AML-193 (cell line): Measurements from ENCODE around the gene KCNQ2.

ENCODE experiments used
- DNase-seq, 2 experiments: peaks; one replicate each; lab custom pipeline; 2025; lab: John Stamatoyannopoulos, UW

KCNQ2 gene

DNA sequence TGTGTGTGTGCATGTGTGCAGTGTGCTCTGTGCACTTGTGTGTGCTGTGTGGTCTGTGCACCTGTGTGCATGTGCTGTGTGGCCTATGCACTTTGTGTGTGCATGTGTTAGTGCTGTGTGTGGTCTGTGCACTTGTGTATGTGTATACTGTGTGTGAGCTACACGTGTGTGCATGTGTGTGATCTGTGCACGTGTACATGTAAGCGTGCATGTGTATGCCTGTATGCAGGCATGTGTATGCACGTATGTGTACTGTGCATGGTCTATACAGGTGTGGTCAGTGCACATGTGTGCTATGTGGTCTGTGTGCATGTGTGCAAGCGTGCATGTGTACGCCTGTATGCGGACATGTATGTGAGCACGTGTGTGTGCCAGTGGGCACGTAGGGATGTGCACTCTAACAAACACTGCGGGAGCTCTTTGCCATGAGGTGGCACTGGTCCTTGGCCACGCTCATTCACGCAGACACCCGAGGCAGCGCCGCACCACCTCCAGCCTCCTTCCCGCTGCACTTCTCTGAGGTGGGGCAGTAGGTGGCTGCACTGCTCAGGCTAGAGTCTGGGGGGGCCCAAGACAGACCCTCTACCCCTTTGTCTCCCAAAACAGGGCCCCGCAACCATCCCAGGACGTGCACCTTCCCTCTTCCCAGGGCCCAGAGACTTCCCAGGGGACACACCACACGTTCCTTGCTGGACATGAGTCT lies 68.9 kb downstream of the KCNQ2 start:
- no peak for DNase-seq

DNA sequence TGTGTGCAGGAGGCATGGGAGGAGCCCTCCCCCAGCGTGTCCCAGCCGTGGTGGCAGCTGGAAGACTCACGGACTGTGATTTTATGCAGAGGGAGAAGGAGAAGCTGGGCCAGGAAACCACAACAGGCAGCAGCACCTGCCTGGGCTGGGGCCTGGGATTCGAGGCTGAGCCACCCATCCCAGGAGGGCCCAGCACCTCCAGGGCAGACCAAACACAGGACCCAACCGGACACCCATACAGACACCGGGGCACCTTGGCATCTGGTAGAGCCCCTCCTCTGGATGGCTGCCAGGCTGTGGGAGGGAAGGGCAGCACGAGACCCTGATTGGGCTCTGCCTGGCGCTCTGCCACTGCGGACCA lies 69.6 kb downstream of the KCNQ2 start:
- no peak for DNase-seq

DNA sequence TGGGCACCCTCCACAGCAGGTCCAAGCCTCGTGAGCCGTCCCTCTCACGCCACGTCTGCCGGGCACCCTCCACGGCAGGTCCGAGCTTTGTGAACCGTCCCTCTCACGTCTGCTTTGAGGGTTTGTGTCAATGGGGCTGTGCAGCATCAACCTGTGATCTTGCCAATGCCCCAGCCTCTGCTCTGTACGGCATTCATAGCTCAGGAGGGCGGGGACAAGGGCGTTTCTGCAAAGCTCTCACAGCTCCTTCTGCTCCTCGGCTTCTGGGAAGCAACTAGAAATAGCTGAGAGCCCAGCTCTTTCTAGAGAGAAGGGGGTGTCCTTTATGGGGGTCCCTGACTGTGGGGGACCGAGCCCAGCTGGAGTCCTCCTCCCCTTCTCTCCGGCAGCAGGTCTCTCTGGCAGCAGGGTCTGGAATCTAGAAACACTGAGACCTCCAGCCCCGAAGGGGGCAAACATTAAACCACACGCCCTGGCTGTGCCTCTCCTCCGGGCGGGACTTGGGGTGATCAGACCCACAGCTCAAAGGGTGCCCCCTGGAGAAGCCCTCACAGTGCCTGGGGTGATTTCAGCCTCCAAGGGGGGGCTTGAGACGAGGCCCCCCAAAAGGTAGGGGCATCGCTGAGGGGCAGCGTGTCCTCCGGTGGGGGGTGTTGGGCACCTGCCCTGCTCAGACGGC lies 70.1 kb downstream of the KCNQ2 start:
- no peak for DNase-seq

DNA sequence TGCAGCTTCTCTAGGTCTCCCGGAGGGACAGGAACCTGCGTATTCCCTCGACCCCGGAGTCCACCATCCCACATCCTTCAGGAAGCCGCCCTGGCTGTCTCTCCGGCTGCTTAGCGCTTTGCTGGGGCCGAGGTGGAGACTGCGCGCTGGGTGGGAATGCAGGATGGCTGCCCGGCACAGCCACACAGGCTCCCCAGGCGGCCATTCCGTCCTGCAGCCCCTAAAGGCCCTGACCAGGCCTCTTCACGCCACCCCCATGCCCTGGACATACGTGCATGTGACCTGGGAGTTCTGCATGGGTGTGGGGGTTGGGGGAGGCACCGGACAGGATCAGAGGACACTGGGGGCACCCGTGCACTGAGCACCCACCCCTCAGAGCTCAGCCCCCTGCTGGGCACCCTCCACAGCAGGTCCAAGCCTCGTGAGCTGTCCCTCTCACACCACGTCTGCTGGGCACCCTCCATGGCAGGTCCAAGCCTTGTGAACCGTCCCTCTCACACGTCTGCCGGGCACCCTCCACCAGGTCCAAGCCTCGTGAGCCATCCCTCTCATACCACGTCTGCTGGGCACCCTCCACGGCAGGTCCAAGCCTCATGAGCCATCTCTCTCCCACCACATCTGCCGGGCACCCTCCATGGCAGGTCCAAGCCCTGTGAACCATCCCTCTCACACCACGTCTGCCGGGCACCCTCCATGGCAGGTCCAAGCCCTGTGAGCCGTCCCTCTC lies 70.9 kb downstream of the KCNQ2 start:
- no peak for DNase-seq

DNA sequence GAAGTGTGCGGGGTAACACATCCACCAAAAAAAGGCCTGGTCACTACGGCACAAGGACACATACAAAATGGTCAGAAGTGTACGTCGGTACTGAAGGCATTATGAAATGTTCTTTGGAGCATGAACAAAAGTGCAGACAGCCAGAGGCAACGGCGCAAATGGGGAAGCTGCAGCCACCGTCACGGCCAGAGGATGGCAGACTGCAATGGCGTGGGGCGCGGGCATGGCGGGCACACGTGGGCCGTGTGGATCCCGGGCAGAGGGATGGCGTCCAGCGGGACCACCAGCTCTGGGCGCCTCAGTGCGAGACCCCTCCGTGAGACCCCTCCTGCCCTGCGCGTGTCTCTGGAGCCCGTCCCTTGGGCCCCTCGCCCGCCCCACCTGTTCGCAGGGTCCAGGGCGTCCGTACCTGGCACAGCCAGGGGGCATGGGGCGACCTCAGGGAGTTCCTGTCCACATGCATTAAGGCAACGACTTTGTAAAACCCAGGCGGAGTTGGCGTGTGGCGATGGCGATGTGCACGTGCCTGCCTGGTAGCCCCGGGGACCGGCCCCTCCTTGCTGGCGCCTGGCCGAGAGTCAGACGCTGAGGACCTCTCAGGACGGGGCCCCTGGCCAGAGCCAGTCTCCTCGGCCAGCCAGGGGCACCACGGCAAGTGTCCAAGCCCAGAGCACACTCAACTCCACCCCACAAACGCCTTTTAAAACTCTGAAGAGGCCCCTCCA lies 71.8 kb downstream of the KCNQ2 start:
- no peak for DNase-seq

DNA sequence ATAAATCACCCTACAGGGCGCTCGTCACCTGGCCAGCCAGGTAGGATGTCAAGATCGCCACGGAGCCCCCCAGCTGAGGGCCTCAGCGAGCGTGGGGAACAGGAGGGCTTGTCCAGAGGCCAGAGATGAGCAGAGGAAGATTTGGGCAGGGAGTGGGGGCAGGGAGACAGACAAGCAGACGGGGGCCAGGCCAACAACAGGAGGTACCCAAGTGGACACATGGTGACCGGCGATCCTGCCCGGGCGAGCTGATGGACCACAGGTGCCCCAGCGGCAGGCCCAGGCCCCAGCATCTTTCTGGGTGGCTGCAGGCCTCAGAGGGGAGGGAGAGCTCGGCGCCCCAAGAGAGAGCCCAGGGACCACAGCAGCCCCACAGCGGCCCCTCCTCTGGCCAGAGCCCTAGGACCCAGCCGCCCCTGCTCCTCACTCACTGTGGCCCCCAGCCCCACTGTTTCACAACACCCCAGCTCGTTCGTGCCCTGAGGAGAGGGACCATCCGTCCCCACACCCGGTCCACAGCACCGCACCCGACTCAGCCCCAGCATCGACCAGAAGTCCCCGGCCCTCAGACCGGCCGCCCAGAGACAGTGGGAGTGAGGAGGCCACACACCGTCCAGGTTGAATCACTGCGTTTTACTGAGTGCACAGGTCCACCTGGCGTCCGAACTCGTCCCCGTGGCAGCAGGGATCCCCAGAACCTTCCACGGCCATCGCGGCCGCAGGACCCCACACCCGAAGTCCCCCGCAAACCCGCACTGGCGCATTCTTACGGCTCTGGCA lies 72.7 kb downstream of the KCNQ2 start:
- DNase-seq: no peak

DNA sequence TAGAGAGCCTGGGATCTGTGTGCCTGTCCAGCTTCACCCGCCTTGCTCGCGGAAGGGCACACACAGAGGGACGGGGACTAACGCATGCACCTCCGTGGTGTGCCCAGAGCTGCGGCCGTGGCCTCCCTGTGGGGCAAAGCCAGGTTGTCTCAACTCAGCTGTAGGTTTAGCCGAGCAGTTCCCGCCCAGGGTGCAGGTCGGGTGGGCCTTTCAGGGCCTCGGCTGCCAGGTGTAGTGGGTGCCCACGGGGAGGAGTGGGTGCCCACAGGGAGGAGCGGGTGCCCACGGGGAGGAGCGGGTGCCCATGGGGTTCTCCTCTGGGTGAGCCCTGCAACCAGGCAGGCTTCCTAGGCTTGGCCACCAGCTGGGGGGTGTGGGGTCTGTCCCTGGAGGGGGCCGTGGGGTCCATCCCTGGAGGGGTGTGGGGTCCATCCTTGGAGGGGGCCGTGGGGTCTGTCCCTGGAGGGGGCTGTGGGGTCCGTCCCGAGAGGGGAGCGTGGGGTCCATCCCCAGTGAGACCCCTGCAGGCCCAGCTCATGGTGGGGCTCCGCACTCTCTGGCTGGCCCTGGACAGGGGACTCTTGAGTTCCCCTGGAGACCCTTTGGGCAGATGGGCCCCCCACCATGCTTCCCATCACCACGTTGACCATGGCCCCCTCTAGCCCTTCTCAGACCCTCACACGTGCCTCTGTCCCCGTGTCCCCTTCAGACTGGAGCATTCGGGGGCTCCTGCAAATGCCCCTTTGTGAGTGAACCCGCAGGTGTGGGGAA lies 73.5 kb downstream of the KCNQ2 start:
- DNase-seq: no peak

DNA sequence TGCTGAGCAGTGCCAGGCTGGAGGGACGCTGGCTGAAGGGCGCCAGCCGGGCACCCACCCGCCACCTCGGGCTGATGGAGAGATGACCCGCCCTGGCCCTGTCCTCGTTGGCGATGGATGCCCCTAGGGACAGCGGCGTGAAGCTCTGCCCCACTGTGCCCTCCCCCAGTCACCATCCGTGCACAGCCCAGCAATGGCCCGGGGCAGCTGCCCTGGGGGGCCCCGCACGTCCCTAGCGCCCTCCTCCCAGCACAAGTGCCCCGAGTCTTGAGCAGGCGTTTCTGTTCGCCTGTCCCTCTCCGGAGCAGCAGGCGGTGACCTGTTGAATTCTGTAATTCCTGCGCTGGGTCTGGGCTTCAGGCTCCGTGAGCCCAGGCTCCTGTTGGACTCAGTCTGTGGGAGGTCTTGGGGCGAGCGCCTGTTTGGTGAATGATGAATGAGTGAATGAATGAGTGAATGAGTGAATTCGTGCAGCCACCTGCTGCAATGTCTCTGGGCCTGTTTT lies 74.5 kb downstream of the KCNQ2 start:
- no peak for DNase-seq

DNA sequence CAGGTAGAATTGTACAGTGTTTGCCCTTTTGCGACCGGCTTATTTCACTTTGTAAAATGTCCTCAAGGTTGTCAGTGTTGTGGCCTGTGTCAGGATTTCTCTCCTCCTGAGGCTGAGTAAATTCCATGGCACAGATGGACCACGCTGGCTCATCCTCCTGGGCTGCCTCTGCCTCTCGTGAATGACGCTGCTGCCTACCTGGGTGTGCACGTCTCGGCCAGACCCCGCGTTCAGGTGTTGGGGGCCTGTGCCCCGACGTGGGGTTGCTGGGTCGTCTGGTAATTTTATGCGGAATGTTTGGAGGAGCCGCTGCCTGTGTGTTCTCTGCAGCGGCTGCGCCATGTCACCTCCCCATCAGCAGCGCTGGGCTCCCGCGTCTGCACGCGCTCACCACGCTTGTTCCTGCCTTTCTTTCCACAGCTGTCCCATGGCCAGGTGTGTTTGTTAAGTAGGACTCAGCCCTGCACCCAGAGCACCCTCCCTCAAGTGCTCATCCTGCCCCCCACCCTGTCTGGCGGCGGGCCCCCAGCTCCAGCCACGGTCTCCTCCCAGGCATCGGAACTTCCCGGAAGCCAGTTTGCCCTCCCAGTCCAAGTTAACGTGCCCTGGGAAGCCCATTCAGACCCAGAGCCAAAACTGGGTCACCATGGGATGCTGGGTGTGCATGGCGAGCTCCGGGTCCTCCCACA lies 75.2 kb downstream of the KCNQ2 start:
- DNase-seq: no peak

DNA sequence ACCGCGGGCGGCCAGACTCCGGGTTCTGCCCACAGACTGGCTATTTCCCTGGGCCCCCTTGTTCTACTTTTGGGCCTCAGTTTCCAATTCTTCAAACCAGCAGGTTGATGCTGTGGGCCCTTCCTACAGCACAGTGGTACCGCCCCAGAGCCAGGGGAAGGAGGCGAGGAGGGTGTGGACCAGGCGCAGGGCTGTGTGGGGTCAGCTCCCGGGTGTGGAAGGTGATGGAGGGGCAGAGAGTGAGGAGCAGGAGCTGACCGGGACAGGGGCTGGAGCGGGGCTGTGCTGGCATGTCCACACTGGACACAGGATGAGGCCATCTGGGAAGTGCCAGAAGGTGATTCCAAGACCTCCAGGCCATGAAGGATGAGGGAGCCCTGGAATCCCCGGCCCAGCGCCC lies 76.2 kb downstream of the KCNQ2 start:
- DNase-seq: no peak

DNA sequence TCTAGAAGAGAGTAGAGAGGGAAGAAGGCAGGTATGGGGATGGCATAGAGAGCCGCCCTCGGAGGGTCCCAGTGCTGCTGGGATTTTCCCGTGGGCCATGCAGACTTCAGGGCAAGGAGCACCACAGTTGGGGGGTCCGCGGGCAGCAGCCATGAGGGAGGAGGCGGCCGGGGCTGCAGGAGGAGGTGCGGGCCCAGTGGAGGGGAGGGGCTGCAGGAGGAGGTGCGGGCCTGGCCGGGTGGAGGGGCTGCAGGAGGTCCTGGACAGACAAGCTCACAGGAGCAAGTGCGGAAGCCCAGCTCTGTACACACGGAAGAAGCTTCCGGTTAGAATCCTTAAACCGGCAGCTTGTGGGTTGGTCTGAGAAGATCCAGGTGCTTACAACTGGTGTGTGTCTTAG lies 76.7 kb downstream of the KCNQ2 start:
- no peak for DNase-seq

DNA sequence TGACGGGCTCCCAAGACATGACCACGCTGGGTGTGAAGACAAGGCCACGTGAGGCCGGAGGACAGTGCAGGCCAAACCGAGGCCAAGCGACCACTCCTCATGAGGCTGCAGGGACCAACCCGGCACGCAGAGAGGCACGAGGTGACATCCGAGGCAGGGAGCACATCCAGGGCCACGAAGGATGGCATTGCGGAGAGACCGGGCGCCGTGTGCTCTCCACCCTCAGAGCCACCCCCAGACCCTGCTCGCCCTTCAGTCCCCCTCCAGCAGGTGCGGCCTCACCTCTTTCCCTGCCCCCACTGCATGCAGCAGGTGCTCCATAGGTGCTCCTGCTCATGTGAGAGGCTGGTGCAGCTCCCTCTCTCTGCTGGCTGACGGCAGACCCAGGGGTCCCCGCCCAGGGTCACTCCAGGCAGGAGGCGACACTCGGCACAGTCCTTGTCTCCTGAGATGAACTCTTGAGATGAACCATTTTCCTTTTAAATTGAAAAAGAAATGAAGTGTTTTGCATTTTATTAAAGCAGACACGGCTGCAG lies 77.5 kb downstream of the KCNQ2 start:
- no peak for DNase-seq

DNA sequence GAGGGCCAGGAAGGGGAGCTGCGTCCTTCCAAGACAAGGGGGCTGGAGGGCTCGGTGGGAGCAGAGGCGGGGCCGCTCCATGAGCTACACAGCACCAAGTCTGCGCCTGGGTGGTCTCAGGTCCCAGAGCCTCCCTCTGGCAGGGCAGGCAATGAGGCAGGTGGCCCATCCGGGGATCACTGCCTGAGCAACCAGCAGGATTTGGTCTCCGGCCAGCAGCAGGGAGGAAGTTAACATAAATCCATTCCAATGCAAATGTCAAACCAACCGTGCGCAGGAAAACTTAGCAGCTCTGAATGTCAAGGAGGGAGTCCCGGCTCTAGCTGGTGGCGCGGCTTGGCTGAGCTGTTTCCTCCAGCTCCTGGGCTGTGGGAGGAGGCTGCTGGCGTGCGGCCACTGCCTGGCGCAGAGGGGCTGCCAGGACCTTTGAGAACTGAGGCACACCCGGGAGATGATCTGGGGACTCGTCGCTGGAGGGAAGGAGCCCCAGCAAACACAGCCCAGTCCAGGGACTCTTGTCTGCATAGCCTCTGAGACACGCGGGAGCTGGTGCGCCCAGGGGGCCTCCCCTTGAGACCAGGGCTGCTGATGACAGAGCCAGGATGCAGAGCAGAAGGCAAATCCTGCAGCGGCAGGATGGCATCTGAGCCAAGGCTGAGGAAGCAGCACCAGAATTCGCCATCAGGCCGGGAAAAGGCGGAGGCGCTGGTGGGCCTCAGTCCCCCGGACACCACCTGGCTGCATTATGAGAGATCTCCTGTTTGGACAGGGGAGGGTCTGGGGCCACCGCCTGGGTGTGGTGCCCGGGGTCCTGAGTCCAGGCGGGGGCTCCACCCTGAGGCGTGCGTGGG lies 78.2 kb downstream of the KCNQ2 start:
- DNase-seq: no peak

DNA sequence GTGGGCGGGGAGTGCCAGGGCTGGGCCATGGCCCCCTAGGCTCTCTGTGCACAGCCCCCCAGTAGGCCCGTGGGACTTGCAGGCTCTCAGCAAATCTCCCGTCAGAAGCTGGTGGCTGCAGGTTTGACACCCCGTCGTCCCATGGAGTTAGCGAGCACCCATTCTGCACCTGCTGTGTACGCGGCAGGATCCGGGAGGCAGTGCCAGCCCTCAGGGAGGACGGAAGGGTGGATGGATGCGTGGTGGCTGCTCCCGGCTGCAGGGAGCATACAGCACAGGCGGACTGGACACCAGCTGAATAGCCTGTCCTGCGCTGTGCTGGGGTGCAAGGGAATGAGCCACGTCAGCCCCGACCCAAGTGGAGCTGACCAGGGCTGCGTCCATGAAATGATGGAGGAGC lies 78.9 kb downstream of the KCNQ2 start:
- DNase-seq: no peak

DNA sequence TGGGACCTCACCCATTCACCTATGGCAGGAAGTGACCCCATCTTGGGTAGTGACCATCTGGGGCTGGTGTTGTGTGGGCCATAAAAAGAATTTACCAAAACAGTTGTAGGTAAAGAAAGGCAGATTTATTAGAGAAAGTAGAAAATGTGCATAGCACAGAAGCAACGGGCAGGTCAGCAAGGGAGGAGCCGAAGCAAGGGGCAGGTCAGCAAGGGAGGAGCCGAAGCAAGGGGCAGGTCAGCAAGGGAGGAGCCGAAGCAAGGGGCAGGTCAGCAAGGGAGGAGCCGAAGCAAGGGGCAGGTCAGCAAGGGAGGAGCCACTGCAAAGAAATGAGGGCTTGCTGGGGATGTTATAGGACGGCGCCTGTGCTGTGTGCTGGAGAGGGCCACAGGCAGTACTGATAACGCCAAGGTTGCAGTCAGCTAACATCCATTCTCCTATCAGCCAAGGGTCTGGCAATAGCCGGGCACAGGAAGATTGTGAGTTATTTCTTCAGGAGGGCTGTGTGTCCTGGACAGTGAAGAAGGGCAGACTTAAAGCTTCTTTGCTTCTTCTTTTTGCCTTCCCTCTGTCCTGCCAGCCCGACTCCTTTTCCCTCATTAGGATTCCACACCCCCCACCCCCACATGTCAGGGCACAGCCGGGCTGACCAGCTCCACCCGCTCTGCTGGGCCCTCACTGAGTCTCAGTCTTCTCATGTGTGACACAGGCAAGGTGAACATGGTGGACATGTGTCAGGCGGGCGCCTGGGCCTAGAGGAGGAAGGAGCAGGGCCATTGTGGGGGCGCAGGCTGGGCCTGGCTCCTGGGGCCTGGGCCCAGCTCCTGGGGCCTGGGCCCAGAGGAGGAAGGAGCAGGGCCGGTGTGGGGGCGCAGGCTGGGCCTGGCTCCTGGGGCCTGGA lies 79.7 kb downstream of the KCNQ2 start:
- DNase-seq: no peak

DNA sequence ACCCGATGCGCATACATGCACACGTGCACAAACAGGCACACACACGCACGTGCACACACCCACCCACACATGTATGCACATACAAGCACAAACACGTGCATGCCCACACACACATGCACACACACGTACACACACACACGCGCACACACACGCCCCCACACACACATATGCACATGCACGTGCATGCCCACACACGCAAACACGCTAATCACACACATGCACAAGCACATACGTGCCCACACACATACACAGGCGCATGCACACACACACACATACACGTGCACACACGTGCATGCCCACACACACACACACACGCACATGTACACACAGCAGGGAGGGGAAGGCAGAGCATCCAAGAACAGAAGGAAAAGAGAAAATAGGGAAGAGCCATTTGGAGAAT lies 84.5 kb downstream of the KCNQ2 start:
- no peak for DNase-seq

DNA sequence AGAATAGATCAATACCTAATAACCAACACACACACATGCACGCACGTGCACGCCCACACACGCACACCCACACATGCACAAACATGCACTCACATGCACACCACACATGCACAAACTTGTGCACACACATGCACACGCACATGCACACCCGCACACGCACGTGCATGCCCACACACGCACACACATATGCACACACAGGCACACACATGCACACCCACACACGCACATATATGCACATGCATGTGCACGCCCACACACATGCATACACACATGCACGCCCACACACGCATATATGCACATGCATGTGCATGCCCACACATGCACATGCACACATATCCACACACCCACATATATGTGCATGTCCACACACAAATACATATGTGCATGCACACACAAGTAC lies 85.1 kb downstream of the KCNQ2 start:
- DNase-seq: no peak

DNA sequence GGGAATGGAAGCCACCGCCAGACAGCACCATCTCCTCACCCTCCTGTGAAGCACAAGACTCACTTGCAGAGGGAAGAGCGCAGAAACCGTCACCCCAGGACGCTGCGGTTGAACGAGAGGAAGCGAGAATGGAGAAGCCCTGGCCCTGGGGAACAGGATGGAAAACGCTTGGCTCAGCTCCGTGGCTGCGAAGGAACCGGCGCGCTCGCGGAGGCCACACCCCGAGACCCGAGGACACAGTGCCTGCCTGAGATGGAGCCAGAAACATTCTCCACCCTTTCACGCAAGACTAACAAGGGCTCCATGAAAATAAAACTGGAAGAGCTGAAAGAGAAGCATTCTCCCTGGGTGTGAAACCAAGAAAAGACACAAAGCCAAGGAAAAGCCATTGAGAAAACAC lies 86.0 kb downstream of the KCNQ2 start:
- no peak for DNase-seq
